SK-N-SH treated with all-trans-retinoic acid at 6 μM for 48 hours (cell line): ENCODE results near the gene NEAT1.

Experiments used
- ATAC-seq: fragments of 200-7000 bp; cut with Tn5 transposase; 3 replicates; pipeline ENCODE4 v1.9.1; 2020; ENCODE audit warnings: mild to moderate bottlenecking, moderate library complexity
- ARNTL ChIP-seq: fragments of 450-650 bp; formaldehyde crosslinking; IDR thresholded peaks from 2 replicates; pipeline ENCODE4 v1.5.0; 2020; ENCODE audit warnings: low read depth, mild to moderate bottlenecking, moderate library complexity, borderline replicate concordance
- BACH2 ChIP-seq: fragments of 250-450 bp; sonication (Bioruptor Pico); IDR thresholded peaks from 2 replicates; pipeline ENCODE4 v1.9.0; 2021; ENCODE audit warnings: mild to moderate bottlenecking, borderline replicate concordance
- CREB5 ChIP-seq: fragments of 250-450 bp; sonication (Bioruptor Pico); IDR thresholded peaks from 2 replicates; pipeline ENCODE4 v1.5.1; 2020; ENCODE audit warnings: low read depth, mild to moderate bottlenecking, moderate library complexity
- CSDC2 ChIP-seq: fragments of 250-450 bp; sonication (Bioruptor Pico); IDR thresholded peaks from 2 replicates; pipeline ENCODE4 v1.5.0; 2020; ENCODE audit warnings: mild to moderate bottlenecking, moderate library complexity
- CSRNP3 ChIP-seq: fragments of 250-450 bp; sonication (Bioruptor Pico); IDR thresholded peaks from 2 replicates; pipeline ENCODE4 v1.5.1; 2021; ENCODE audit warnings: mild to moderate bottlenecking, moderate library complexity
- GLIS3 ChIP-seq: fragments of 250-450 bp; sonication (Bioruptor Pico); IDR thresholded peaks from 2 replicates; pipeline ENCODE4 v1.5.0; 2020; ENCODE audit warnings: mild to moderate bottlenecking, moderate library complexity
- ISL1 ChIP-seq: fragments of 250-450 bp; sonication (Bioruptor Pico); IDR thresholded peaks from 2 replicates; pipeline ENCODE4 v2.1.2; 2022; ENCODE audit warnings: mild to moderate bottlenecking, moderate library complexity
- OSR1 ChIP-seq: fragments of 250-450 bp; sonication (Bioruptor Pico); IDR thresholded peaks from 2 replicates; pipeline ENCODE4 v1.8.0; 2022; ENCODE audit warnings: moderate library complexity, mild to moderate bottlenecking, inconsistent platforms
- PATZ1 ChIP-seq: fragments of 250-450 bp; sonication (Bioruptor Pico); IDR thresholded peaks from 2 replicates; pipeline ENCODE4 v1.8.0; 2020; ENCODE audit warnings: mild to moderate bottlenecking, moderate library complexity, borderline replicate concordance
- POU6F1 ChIP-seq: fragments of 250-450 bp; sonication (Bioruptor Pico); IDR thresholded peaks from 2 replicates; pipeline ENCODE4 v1.8.0; 2021; ENCODE audit warnings: low read depth, mild to moderate bottlenecking, moderate library complexity, borderline replicate concordance
- PPARA ChIP-seq: fragments of 250-450 bp; sonication (Bioruptor Pico); IDR thresholded peaks from 2 replicates; pipeline ENCODE4 v1.5.0; 2020; ENCODE audit warnings: mild to moderate bottlenecking, borderline replicate concordance
- RARB ChIP-seq: fragments of 250-450 bp; sonication (Bioruptor Pico); IDR thresholded peaks from 2 replicates; pipeline ENCODE4 v1.8.0; 2021; ENCODE audit warnings: mild to moderate bottlenecking, moderate library complexity
- SNAI2 ChIP-seq: fragments of 250-450 bp; sonication (Bioruptor Pico); IDR thresholded peaks from 2 replicates; pipeline ENCODE4 v1.5.0; 2020; ENCODE audit warnings: mild to moderate bottlenecking, moderate library complexity
- TCF4 ChIP-seq: fragments of 250-450 bp; sonication (Bioruptor Pico); IDR thresholded peaks from 2 replicates; pipeline ENCODE4 v1.8.0; 2021; ENCODE audit warnings: mild to moderate bottlenecking, moderate library complexity, borderline replicate concordance
- TOX ChIP-seq: fragments of 250-450 bp; sonication (Bioruptor Pico); IDR thresholded peaks from 2 replicates; pipeline ENCODE4 v1.8.0; 2021; ENCODE audit warnings: mild to moderate bottlenecking, moderate library complexity, borderline replicate concordance
- TSHZ2 ChIP-seq: fragments of 250-450 bp; sonication (Bioruptor Pico); IDR thresholded peaks from 2 replicates; pipeline ENCODE4 v1.5.0; 2020; ENCODE audit warnings: mild to moderate bottlenecking, moderate library complexity
- ZC3H10 ChIP-seq: fragments of 250-450 bp; sonication (Bioruptor Pico); IDR thresholded peaks from 2 replicates; pipeline ENCODE4 v1.5.1; 2021; ENCODE audit warnings: mild to moderate bottlenecking, moderate library complexity
- ZFP3 ChIP-seq: fragments of 250-450 bp; sonication (Bioruptor Pico); IDR thresholded peaks from 2 replicates; pipeline ENCODE4 v1.5.0; 2020; ENCODE audit warnings: mild to moderate bottlenecking, moderate library complexity
- ZFP30 ChIP-seq: fragments of 450-650 bp; formaldehyde crosslinking; IDR thresholded peaks from 2 replicates; pipeline ENCODE4 v1.5.0; 2022; ENCODE audit warnings: mild to moderate bottlenecking, moderate library complexity
- ZNF565 ChIP-seq: fragments of 450-650 bp; formaldehyde crosslinking; conservative IDR thresholded peaks from 2 replicates; pipeline ENCODE4 v1.5.0; 2020; ENCODE audit warnings: low read depth, mild to moderate bottlenecking, moderate library complexity
- ZNF70 ChIP-seq: fragments of 450-650 bp; formaldehyde crosslinking; IDR thresholded peaks from 2 replicates; pipeline ENCODE4 v1.5.0; 2020; ENCODE audit warnings: mild to moderate bottlenecking, moderate library complexity
- ZNF8 ChIP-seq: fragments of 450-650 bp; formaldehyde crosslinking; IDR thresholded peaks from 2 replicates; pipeline ENCODE4 v1.5.0; 2020; ENCODE audit warnings: mild to moderate bottlenecking, moderate library complexity

The NEAT1 gene

GRCh38 chr11:65382033-65382803 is 40.4 kb upstream of the NEAT1 start, which contains the start of gene SLC25A45:
Gene SLC25A45, minus strand, starts transcription at chr11:65382646. Its CDS starts 695 bp downstream, at chr11:65381951.
- TF ChIP-seq CREB5 (CRISPR knock-in tag) (no peak), RARB (no peak), ZNF565 (CRISPR knock-in tag) (no peak), ZFP3 (peak; percentile 59; the same call in 1 of the 2 replicates), POU6F1 (CRISPR knock-in tag) (no peak), CSRNP3 (CRISPR knock-in tag) (no peak), GLIS3 (CRISPR knock-in tag) (no peak), PPARA (CRISPR knock-in tag) (no peak), BACH2 (CRISPR knock-in tag) (peak; percentile 10; the same call in 1 of the 2 replicates), CSDC2 (CRISPR knock-in tag) (peak; percentile 33; the same call in 1 of the 2 replicates), ZFP30 (CRISPR knock-in tag) (no peak), PATZ1 (CRISPR knock-in tag) (peak; percentile 39; the same call in 1 of the 2 replicates), SNAI2 (CRISPR knock-in tag) (no peak), TOX (no peak), TSHZ2 (CRISPR knock-in tag) (peak; percentile 38), ZNF70 (CRISPR knock-in tag) (no peak), TCF4 (CRISPR knock-in tag) (no peak), ISL1 (CRISPR knock-in tag) (no peak), ZNF8 (no peak), ARNTL (CRISPR knock-in tag) (no peak), OSR1 (CRISPR knock-in tag) (no peak), ZC3H10 (no peak)
- peak; percentile 90 for ATAC-seq

- peak; percentile 1; the same call in 2 of the 3 replicates for ATAC-seq
- TF ChIP-seq BACH2 (CRISPR knock-in tag) (no peak), ZFP30 (CRISPR knock-in tag) (no peak), ZNF565 (CRISPR knock-in tag) (no peak), PATZ1 (CRISPR knock-in tag) (no peak), CREB5 (CRISPR knock-in tag) (no peak), SNAI2 (CRISPR knock-in tag) (no peak), ZNF70 (CRISPR knock-in tag) (no peak), PPARA (CRISPR knock-in tag) (no peak), POU6F1 (CRISPR knock-in tag) (no peak), TCF4 (CRISPR knock-in tag) (no peak)
Observed at GRCh38 chr11:65382804-65383368, 39.7 kb upstream of the NEAT1 start.
